GM12878 (cell line): ENCODE results near the gene CCT4.

ENCODE experiments used
- CTCF ChIP-seq, 3 experiments: IDR thresholded peaks in 2 of 3; conservative IDR thresholded peaks in 1 of 3; 2 replicates each; pipeline ENCODE4 v1.5.1; 2011; ENCODE audit warnings: low read depth in 3 of 3, low read length in 3 of 3, mild to moderate bottlenecking in 3 of 3, control low read depth in 2 of 3, moderate library complexity in 2 of 3, inconsistent platforms in 1 of 3, mixed read lengths in 1 of 3; ENCODE audit not compliant: control insufficient read depth in 2 of 3, insufficient read depth in 1 of 3; ENCODE audit errors: extremely low read depth in 1 of 3
- GABPA ChIP-seq: IDR thresholded peaks from 2 replicates; pipeline ENCODE4 v1.6.1; 2014; ENCODE audit warnings: antibody characterized with exemption, low read depth, mild to moderate bottlenecking, inconsistent platforms
- HDAC6 ChIP-seq: fragments of 200-600 bp; sonication (generic); IDR thresholded peaks from one replicate; pipeline ENCODE4 v1.8.0; 2017; ENCODE audit warnings: antibody characterized with exemption; ENCODE audit not compliant: unreplicated experiment
- POLR2A ChIP-seq: IDR thresholded peaks from 2 replicates; pipeline ENCODE4 v1.6.1; 2011; ENCODE audit warnings: low read depth, mild to moderate bottlenecking, low read length
- SP1 ChIP-seq: IDR thresholded peaks from one replicate; pipeline ENCODE4 v1.6.1; 2011; ENCODE audit warnings: low read depth, low read length
- ZNF24 ChIP-seq: fragments of 450-650 bp; IDR thresholded peaks from 2 replicates; pipeline ENCODE4 v1.6.1; 2017; ENCODE audit warnings: antibody characterized with exemption, mild to moderate bottlenecking

GRCh38 chr2:61878761-61879160 lies 9.7 kb downstream of the CCT4 start:
- TF ChIP-seq HDAC6 (no peak), CTCF (IDR thresholded peaks at IDR 0.05 in 2 of 3, conservative IDR thresholded peaks at IDR 0.05 in 1 of 3; ENCODE audit: control insufficient read depth in 2 of 3, extremely low read depth in 1 of 3, insufficient read depth in 1 of 3, low read depth in 3 of 3, low read length in 3 of 3) (no peak), GABPA (no peak), POLR2A (no peak), SP1 (no peak), ZNF24 (no peak)
